ENCODE results near the gene MCM8.

The MCM8 gene

DNA sequence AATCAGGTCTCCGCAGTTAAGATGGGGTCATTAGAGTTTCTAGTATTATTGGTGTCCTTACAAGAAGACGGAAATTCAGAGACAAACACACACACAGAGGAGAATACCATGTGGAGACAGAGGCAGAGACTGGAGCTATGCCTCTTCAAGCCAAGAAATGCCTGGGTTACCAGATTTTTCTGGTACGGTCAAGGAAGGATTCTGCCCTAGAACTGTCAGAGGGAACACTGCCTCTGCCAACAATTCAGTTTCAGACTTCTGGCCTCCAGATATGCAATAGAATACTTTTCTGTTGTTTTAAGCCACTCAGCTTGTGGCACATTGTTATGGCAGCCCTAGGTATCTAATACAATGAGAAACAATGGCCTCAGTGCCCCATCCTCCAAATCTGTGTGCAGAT is 19.0 kb upstream of the MCM8 start:
- no peak for TF ChIP-seq CTCF (IDR thresholded peaks at IDR 0.05; ENCODE audit: low read depth, low read length)
- H3K4me3 ChIP-seq (ENCODE audit: low read depth, low read length) = no peak overlapping the region

DNA sequence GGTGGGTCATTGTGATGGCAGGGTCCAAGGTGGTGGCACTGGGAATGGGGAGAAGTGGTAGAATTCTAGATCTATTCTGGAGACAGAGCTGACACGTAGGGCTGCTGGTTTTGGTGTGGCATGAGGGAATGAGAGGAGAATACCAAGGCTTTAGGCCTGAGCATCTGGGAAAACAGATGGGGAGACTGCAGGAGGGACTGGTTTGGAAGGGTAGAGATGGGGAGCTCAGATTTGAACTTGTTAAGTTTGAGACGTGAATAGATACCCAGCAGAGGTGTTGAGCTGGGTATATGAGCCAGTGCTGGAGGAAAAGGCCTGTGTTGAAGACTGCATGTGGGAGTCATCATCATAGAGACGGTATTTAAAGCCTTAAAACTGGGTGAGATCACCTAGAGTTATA is 17.7 kb upstream of the MCM8 start:
- H3K4me3 ChIP-seq (ENCODE audit: low read depth, low read length) = no peak overlapping the region
- TF ChIP-seq CTCF (IDR thresholded peaks at IDR 0.05; ENCODE audit: low read depth, low read length) = no peak

- no peak overlapping the region for H3K4me3 ChIP-seq (ENCODE audit: low read depth, low read length)
Observed at GRCh38 chr20:5933802-5934436, 16.5 kb upstream of the MCM8 start.

GRCh38 chr20:5935384-5935783 is 15.1 kb upstream of the MCM8 start:
- no peak for TF ChIP-seq CTCF (IDR thresholded peaks at IDR 0.05; ENCODE audit: low read depth, low read length)
- no peak overlapping the region for H3K4me3 ChIP-seq (ENCODE audit: low read depth, low read length)

More at GRCh38 chr20:5933802-5934436, 16.5 kb upstream of the MCM8 start:
- no peak for TF ChIP-seq CTCF (IDR thresholded peaks at IDR 0.05; ENCODE audit: low read depth, low read length)

DNA sequence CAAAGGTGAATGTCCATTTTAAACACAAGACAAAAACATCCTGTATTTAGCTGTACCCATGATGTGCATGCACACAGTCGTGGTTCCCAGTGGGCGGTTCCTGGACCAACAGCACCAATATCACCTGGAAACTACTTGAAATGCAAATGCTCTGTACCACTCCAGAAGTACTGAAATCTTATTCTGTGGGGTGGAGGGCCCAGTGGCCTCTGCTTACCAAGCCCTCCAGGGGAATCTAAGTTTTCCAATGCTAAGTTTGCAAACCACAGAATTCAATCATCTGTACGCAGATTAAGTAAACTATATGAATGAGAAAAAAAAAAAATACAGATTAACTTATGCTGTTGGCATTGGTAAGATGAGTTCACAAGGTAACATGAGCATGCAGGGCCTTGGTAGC is 14.2 kb upstream of the MCM8 start:
- no peak for TF ChIP-seq CTCF (IDR thresholded peaks at IDR 0.05; ENCODE audit: low read depth, low read length)
- H3K4me3 ChIP-seq (ENCODE audit: low read depth, low read length) = no peak overlapping the region

DNA sequence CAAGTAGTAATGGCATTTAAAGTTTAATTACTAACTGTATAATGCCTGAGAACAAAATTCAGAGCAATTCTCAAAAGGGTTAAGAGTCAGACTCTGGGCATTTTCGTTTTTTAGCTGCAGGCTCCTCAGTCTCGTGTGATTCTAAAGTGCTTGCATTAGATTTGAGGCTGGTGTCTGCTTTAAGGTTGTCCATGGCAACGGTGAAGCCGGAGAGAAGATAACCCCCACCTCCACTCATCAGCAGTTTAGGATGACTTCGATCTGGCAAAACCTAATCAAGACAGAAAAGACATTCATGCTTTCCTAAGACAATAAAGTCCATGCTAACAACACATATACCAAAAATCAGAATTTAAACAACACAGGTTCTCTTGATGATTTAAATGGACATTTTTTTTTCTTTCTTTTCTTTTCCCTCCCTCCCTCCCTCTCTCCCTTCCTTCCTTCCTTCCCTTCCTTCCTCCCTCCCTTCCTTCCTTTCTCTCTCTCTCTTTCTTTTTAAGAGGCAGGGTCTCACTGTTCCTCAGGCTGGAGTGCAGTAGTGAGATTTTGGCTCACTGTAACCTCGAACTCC is 11.9 kb upstream of the MCM8 start:
- H3K4me3 ChIP-seq (ENCODE audit: low read depth, low read length) = no peak overlapping the region
- TF ChIP-seq CTCF (IDR thresholded peaks at IDR 0.05; ENCODE audit: low read depth, low read length) = no peak

- no peak for TF ChIP-seq CTCF (IDR thresholded peaks at IDR 0.05; ENCODE audit: low read depth, low read length)
- no peak overlapping the region for H3K4me3 ChIP-seq (ENCODE audit: low read depth, low read length)
Observed at GRCh38 chr20:5945963-5946362, 4.5 kb upstream of the MCM8 start.

All from WI38 (cell line).